K562 (cell line): Measurements from ENCODE around the gene ELF3. TPM values are rescaled to one million over a fixed set of nuclear protein-coding genes. Genes with fewer than 3 reads are reported as not detected.
A peak's percentile ranks its signal among the peaks of the same experiment; 100 is the strongest.

Source experiments
- CTBP1 ChIP-seq: fragments of 450-650 bp; IDR thresholded peaks from 2 replicates; pipeline ENCODE4 v1.6.1; 2016; ENCODE audit warnings: borderline replicate concordance
- CXXC5 ChIP-seq: fragments of 250-450 bp; sonication (Bioruptor Pico); IDR thresholded peaks from 2 replicates; pipeline ENCODE4 v1.8.0; 2022; ENCODE audit warnings: inconsistent platforms, mild to moderate bottlenecking, moderate library complexity
- EGR1 ChIP-seq: fragments of 450-650 bp; conservative IDR thresholded peaks from 2 replicates; pipeline ENCODE4 v1.6.1; 2017; ENCODE audit warnings: mild to moderate bottlenecking
- MTA2 ChIP-seq: fragments of 450-650 bp; IDR thresholded peaks from 2 replicates; pipeline ENCODE4 v1.6.1; 2016; ENCODE audit warnings: low read depth
- MYNN ChIP-seq, 2 experiments: sonication (generic); formaldehyde crosslinking in 1 of 2; IDR thresholded peaks; 2 replicates each; pipeline versions ENCODE4 v1.5.0 to v1.6.1; 2016 to 2020; ENCODE audit warnings: antibody characterized with exemption in 1 of 2, missing genetic modification reagents in 1 of 2
- NCOA4 ChIP-seq: fragments of 450-650 bp; IDR thresholded peaks from 2 replicates; pipeline ENCODE4 v1.6.1; 2018; ENCODE audit warnings: mild to moderate bottlenecking; ENCODE audit not compliant: partially characterized antibody
- PHF21A ChIP-seq: fragments of 450-650 bp; IDR thresholded peaks from 2 replicates; pipeline ENCODE4 v1.6.1; 2017; ENCODE audit warnings: low read depth, borderline replicate concordance
- RB1 ChIP-seq: fragments of 450-650 bp; IDR thresholded peaks from 2 replicates; pipeline ENCODE4 v1.6.1; 2017; ENCODE audit warnings: low read depth, mild to moderate bottlenecking
- TSC22D4 ChIP-seq: fragments of 450-650 bp; IDR thresholded peaks from 2 replicates; pipeline ENCODE4 v1.6.1; 2016; ENCODE audit warnings: missing genetic modification characterization, missing biosample characterization, control low read depth
- ZSCAN32 ChIP-seq: fragments of 450-650 bp; formaldehyde crosslinking; IDR thresholded peaks from 2 replicates; pipeline ENCODE4 v1.4.0; 2020; ENCODE audit warnings: mild to moderate bottlenecking, moderate library complexity
- polyA plus RNA-seq, 8 experiments: library from polyadenylated mRNA; depleted of rRNA in 4 of 8; stranded (reverse) in 5 of 8; unstranded in 3 of 8; fragments of >200 nt; fragmentation: Nextera tagmentation in 2 of 8; fragmentation: Illumina TruSeq in 1 of 8; extraction: Ambion mirVana in 2 of 8; extraction: Trizol in 1 of 8; gene quantifications; 2 replicates each; pipeline versions ENCODE4 v1.2.1 to v1.2.3, GENCODE V29; 2011 to 2014; ENCODE audit warnings: inconsistent platforms in 1 of 8, missing spikeins in 1 of 8
- total RNA-seq, 7 experiments: library from RNA; depleted of rRNA in 6 of 7; stranded (reverse); fragments of >200 nt in 6 of 7; fragmentation: Illumina TruSeq in 2 of 7; extraction: Trizol in 2 of 7; gene quantifications; 2 replicates each; pipeline versions ENCODE4 v1.2.1 to v1.2.3, GENCODE V29; 2011 to 2021; ENCODE audit warnings: low replicate concordance in 1 of 7
- TF ChIP-seq, protein P1 (sequence below): sonication (generic); formaldehyde crosslinking; IDR thresholded peaks from 2 replicates; pipeline ENCODE4 v1.8.1; 2023; ENCODE audit warnings: missing genetic modification reagents, mild to moderate bottlenecking, borderline replicate concordance
- TF ChIP-seq, protein P2 (sequence below): fragments of 250-450 bp; sonication (Bioruptor Pico); IDR thresholded peaks from 2 replicates; pipeline ENCODE4 v1.8.0; 2021; ENCODE audit warnings: mild to moderate bottlenecking, moderate library complexity
- TF ChIP-seq, protein P3 (sequence below): sonication (generic); formaldehyde crosslinking; IDR thresholded peaks from 2 replicates; pipeline ENCODE4 v1.9.0; 2022; ENCODE audit warnings: mild to moderate bottlenecking, missing genetic modification reagents
- TF ChIP-seq, protein P4 (sequence below): fragments of 250-450 bp; sonication (Bioruptor Pico); IDR thresholded peaks from 2 replicates; pipeline ENCODE4 v1.9.0; 2021; ENCODE audit warnings: mild to moderate bottlenecking
- TF ChIP-seq, protein P5 (sequence below): fragments of 450-650 bp; IDR thresholded peaks from 2 replicates; pipeline ENCODE4 v1.6.1; 2017; ENCODE audit warnings: antibody characterized with exemption
- TF ChIP-seq, protein P6 (sequence below), 2 experiments: fragments of 200-800 bp in 1 of 2; sonication (Bioruptor generic) in 1 of 2; sonication (generic) in 1 of 2; formaldehyde crosslinking in 1 of 2; IDR thresholded peaks in 1 of 2; conservative IDR thresholded peaks in 1 of 2; 2 replicates each; pipeline versions ENCODE4 v1.5.0 to v1.6.1; 2016 to 2020; ENCODE audit warnings: missing compliant biosample characterization in 1 of 2, missing genetic modification characterization in 1 of 2, missing genetic modification reagents in 1 of 2

Gene ELF3
- total and polyA plus RNA-seq, 9 of the 15 experiments (the other 6 are each of a cell fraction or from before 2014, with no cell fraction given): 0.03 to 1.2 (median 0.07) TPM; not detected in 4

DNA sequence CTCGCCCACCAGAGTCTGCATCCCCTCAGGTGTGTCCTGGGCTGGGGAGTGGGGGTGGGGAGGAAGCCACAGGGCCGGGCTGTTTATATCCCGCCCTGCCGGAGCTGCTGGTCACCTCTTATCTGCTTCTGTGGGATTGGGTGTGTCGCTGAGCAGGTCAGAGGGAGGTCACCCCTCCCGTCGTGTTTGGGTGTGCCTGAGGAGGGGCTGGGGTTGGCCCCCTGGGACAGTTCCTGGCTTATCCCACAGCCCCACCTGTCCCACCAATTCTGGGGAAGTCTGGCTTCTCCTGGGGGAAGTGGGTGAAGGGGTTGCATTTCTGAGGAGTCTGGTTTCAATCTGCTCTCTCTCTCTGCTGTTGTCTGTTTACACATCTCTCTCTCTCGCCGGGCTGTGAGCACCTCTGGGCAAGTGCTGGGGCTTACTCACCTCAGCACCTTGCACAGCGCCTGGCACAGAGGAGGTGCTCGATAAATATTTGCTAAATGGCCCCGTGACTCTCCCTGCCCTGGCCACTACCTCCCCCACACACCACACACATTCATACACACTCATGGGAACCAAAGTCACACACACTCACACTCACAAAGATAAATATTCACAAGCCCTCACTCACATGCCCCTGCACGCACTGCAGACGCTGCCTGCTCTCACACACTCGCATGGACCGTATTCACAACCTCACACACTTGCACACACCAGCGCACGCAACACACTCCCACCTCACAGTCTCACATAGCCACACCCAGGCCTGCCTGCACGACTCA is 8.3 kb downstream of the ELF3 start (continued):
- TF ChIP-seq, protein P1, sequence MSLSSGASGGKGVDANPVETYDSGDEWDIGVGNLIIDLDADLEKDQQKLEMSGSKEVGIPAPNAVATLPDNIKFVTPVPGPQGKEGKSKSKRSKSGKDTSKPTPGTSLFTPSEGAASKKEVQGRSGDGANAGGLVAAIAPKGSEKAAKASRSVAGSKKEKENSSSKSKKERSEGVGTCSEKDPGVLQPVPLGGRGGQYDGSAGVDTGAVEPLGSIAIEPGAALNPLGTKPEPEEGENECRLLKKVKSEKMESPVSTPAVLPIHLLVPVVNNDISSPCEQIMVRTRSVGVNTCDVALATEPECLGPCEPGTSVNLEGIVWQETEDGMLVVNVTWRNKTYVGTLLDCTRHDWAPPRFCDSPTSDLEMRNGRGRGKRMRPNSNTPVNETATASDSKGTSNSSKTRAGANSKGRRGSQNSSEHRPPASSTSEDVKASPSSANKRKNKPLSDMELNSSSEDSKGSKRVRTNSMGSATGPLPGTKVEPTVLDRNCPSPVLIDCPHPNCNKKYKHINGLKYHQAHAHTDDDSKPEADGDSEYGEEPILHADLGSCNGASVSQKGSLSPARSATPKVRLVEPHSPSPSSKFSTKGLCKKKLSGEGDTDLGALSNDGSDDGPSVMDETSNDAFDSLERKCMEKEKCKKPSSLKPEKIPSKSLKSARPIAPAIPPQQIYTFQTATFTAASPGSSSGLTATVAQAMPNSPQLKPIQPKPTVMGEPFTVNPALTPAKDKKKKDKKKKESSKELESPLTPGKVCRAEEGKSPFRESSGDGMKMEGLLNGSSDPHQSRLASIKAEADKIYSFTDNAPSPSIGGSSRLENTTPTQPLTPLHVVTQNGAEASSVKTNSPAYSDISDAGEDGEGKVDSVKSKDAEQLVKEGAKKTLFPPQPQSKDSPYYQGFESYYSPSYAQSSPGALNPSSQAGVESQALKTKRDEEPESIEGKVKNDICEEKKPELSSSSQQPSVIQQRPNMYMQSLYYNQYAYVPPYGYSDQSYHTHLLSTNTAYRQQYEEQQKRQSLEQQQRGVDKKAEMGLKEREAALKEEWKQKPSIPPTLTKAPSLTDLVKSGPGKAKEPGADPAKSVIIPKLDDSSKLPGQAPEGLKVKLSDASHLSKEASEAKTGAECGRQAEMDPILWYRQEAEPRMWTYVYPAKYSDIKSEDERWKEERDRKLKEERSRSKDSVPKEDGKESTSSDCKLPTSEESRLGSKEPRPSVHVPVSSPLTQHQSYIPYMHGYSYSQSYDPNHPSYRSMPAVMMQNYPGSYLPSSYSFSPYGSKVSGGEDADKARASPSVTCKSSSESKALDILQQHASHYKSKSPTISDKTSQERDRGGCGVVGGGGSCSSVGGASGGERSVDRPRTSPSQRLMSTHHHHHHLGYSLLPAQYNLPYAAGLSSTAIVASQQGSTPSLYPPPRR: no peak; the same call in 1 of the 2 replicates
- TF ChIP-seq MTA2: peak; percentile 56; the same call in 1 of the 2 replicates
- TF ChIP-seq CXXC5 (CRISPR knock-in tag): peak; percentile 53
- no peak for TF ChIP-seq ZSCAN32 (CRISPR knock-in tag)
- peak; percentile 58; the same call in 1 of the 2 replicates for TF ChIP-seq RB1
- TF ChIP-seq NCOA4: no peak
- peak; percentile 57; the same call in 1 of the 2 replicates for TF ChIP-seq PHF21A
- TF ChIP-seq, protein P2, sequence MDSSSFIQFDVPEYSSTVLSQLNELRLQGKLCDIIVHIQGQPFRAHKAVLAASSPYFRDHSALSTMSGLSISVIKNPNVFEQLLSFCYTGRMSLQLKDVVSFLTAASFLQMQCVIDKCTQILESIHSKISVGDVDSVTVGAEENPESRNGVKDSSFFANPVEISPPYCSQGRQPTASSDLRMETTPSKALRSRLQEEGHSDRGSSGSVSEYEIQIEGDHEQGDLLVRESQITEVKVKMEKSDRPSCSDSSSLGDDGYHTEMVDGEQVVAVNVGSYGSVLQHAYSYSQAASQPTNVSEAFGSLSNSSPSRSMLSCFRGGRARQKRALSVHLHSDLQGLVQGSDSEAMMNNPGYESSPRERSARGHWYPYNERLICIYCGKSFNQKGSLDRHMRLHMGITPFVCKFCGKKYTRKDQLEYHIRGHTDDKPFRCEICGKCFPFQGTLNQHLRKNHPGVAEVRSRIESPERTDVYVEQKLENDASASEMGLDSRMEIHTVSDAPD (CRISPR knock-in tag): no peak
- TF ChIP-seq, protein P3, sequence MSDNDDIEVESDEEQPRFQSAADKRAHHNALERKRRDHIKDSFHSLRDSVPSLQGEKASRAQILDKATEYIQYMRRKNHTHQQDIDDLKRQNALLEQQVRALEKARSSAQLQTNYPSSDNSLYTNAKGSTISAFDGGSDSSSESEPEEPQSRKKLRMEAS: peak; percentile 46
- peak; percentile 63; the same call in 1 of the 2 replicates for TF ChIP-seq MYNN (IDR thresholded peaks at IDR 0.05)
- no peak for TF ChIP-seq MYNN (CRISPR knock-in tag; IDR thresholded peaks at IDR 0.05)
- TF ChIP-seq, protein P4, sequence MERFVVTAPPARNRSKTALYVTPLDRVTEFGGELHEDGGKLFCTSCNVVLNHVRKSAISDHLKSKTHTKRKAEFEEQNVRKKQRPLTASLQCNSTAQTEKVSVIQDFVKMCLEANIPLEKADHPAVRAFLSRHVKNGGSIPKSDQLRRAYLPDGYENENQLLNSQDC (CRISPR knock-in tag): no peak
- TF ChIP-seq TSC22D4 (tag): no peak
- TF ChIP-seq, protein P5, sequence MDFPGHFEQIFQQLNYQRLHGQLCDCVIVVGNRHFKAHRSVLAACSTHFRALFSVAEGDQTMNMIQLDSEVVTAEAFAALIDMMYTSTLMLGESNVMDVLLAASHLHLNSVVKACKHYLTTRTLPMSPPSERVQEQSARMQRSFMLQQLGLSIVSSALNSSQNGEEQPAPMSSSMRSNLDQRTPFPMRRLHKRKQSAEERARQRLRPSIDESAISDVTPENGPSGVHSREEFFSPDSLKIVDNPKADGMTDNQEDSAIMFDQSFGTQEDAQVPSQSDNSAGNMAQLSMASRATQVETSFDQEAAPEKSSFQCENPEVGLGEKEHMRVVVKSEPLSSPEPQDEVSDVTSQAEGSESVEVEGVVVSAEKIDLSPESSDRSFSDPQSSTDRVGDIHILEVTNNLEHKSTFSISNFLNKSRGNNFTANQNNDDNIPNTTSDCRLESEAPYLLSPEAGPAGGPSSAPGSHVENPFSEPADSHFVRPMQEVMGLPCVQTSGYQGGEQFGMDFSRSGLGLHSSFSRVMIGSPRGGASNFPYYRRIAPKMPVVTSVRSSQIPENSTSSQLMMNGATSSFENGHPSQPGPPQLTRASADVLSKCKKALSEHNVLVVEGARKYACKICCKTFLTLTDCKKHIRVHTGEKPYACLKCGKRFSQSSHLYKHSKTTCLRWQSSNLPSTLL: 0 out of 2 replicates have a peak, but pooled peaks have one; percentile 17
- peak; percentile 20; the same call in 1 of the 2 replicates for TF ChIP-seq EGR1
- peak; percentile 100 for TF ChIP-seq CTBP1
- TF ChIP-seq, protein P6, sequence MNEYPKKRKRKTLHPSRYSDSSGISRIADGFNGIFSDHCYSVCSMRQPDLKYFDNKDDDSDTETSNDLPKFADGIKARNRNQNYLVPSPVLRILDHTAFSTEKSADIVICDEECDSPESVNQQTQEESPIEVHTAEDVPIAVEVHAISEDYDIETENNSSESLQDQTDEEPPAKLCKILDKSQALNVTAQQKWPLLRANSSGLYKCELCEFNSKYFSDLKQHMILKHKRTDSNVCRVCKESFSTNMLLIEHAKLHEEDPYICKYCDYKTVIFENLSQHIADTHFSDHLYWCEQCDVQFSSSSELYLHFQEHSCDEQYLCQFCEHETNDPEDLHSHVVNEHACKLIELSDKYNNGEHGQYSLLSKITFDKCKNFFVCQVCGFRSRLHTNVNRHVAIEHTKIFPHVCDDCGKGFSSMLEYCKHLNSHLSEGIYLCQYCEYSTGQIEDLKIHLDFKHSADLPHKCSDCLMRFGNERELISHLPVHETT (CRISPR knock-in tag; conservative IDR thresholded peaks at IDR 0.05 in 1 of 2, IDR thresholded peaks at IDR 0.05 in 1 of 2): no peak
